CD4-positive, alpha-beta T cell treated with Interferon gamma for 1 hour (primary cell): ENCODE results near the gene HOXB4.

Source experiments
- DNase-seq: peaks from one replicate; pipeline ENCODE4 v3.0.0-alpha.2; 2020

HOXB4 gene

GRCh38 chr17:48569240-48569582 is 8.9 kb downstream of the HOXB4 start:
- no peak for DNase-seq

- DNase-seq, result no peak
Measured at GRCh38 chr17:48568499-48569239, 9.5 kb downstream of the HOXB4 start.

GRCh38 chr17:48567646-48568354 is 10.3 kb downstream of the HOXB4 start:
- no peak for DNase-seq

GRCh38 chr17:48567209-48567608 is 10.9 kb downstream of the HOXB4 start:
- no peak for DNase-seq

GRCh38 chr17:48566717-48567116 is 11.4 kb downstream of the HOXB4 start:
- DNase-seq, result no peak

- no peak for DNase-seq
Measured at GRCh38 chr17:48565925-48566710, 12.0 kb downstream of the HOXB4 start.

GRCh38 chr17:48565022-48565554 is 13.1 kb downstream of the HOXB4 start:
- DNase-seq, result no peak

- DNase-seq, result no peak
Measured at GRCh38 chr17:48564188-48565021, 13.7 kb downstream of the HOXB4 start.

GRCh38 chr17:48563867-48564187 is 14.3 kb downstream of the HOXB4 start:
- no peak for DNase-seq

GRCh38 chr17:48563385-48563838 is 14.7 kb downstream of the HOXB4 start:
- DNase-seq, result no peak

- DNase-seq, result no peak
Measured at GRCh38 chr17:48562934-48563333, 15.2 kb downstream of the HOXB4 start.

- no peak for DNase-seq
Measured at GRCh38 chr17:48561884-48562810, 16.0 kb downstream of the HOXB4 start.

GRCh38 chr17:48559840-48560817 is 18.0 kb downstream of the HOXB4 start:
- no peak for DNase-seq

GRCh38 chr17:48559122-48559839 is 18.9 kb downstream of the HOXB4 start:
- no peak for DNase-seq

- no peak for DNase-seq
Measured at GRCh38 chr17:48558831-48559121, 19.4 kb downstream of the HOXB4 start.

GRCh38 chr17:48558057-48558830 is 19.9 kb downstream of the HOXB4 start:
- DNase-seq, result no peak

- DNase-seq, result no peak
Measured at GRCh38 chr17:48556576-48557401, 21.4 kb downstream of the HOXB4 start.

- no peak for DNase-seq
Measured at GRCh38 chr17:48556229-48556575, 21.9 kb downstream of the HOXB4 start.
